Stimulated activated CD4-positive, alpha-beta T cell treated with anti-CD3 and anti-CD28 coated beads, Interleukin-15, amount 100 ng/mL, for 48 hours (primary cell): ENCODE data around the gene MZT2A.
"Not testable (repeated sequence)": the region's sequence is repeated elsewhere in the genome, so short reads cannot be mapped to it uniquely, and the experiment has no call there.

ENCODE experiments used
- DNase-seq, 2 donors: peaks; one replicate each; pipeline ENCODE4 v3.0.0-alpha.2; 2020; ENCODE audit warnings: low read depth in 2 of 2

The MZT2A gene, protein sequence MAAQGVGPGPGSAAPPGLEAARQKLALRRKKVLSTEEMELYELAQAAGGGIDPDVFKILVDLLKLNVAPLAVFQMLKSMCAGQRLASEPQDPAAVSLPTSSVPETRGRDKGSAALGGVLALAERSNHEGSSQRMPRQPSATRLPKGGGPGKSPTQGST

DNA sequence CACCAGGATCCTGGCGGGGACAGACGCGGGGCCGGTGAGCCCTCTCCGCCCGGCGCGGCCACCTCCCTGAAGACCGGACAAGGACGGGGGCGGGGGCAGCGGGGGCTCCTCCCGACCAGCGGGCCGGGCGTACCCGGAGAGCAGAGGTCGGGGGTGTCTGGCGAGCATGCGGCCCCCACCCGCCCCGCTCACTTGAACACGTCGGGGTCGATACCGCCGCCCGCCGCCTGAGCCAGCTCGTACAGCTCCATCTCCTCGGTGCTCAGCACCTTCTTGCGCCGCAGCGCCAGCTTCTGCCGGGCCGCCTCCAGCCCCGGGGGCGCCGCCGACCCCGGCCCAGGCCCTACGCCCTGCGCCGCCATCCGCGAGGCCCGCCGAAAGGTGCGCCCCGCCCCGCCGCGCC lies at the start of gene MZT2A:
TSS of gene MZT2A (minus strand) at position 383 of the 403 bp plus-strand sequence. CDS start at position 362, 21 bp downstream.
- not testable (repeated sequence) for DNase-seq

DNA sequence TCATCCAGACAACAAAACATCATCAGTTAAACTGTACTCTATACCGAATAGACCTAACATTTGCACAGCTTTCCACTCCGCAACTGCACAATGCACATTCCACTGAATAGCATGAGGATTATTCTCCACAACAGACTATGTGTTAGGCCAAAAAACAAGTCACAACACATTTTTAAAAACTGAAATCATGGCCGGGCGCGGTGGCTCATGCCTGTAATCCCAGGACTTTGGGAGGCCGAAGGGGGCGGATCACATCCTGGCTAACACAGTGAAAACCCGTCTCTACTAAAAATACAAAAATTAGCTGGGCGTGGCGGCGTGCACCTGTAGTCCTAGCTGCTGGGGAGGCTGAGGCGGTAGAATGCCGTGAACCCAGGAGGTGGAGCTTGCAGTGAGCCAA lies 46.7 kb upstream of the MZT2A start:
- DNase-seq = not testable (repeated sequence)

- not testable (repeated sequence) for DNase-seq
These were observed 44.6 kb upstream of the MZT2A start for GRCh38 chr2:131536841-131537240.

- DNase-seq = not testable (repeated sequence)
These were observed 44.0 kb upstream of the MZT2A start for GRCh38 chr2:131535951-131536826.

DNA sequence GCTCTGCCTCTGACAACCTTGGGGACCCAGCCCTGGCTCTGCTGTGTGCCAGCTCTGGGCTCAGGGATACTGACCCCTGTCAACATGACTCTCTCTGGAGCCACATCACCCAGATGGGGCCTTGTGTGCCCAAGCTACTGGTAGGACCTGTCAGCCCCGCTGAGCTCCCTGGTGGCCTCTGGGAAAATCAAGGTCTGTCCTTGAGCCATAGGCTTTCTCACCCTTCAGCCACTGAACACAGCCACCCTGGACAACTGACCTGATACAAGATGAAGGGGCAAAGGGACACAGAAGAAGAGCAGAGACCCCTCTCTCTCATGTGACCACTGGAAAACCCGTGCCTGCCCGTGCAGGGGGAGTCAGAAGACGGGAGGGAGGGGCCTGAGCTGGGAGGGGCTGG lies 43.3 kb upstream of the MZT2A start:
- no peak for DNase-seq

GRCh38 chr2:131534965-131535364 lies 42.8 kb upstream of the MZT2A start:
- DNase-seq = not testable (repeated sequence)

DNA sequence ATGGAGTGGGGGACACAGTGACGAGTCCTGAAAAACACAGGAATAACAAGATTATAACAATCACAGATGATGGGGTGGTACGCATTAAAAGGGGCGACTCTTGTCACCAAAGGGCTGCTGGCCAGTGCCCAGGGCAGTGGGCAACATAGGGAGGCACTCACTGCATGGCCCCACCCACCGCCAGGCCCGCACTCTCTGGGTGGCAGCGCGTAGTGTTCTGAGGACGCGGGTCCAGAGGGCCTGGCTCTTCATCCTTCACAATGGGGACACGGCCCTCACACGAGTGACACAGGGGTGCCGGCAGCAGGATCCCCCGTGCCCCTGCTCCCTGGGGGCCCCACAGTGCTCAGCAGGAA lies 42.1 kb upstream of the MZT2A start:
- not testable (repeated sequence) for DNase-seq

GRCh38 chr2:131533609-131534316 lies 41.6 kb upstream of the MZT2A start:
- DNase-seq = not testable (repeated sequence)

DNA sequence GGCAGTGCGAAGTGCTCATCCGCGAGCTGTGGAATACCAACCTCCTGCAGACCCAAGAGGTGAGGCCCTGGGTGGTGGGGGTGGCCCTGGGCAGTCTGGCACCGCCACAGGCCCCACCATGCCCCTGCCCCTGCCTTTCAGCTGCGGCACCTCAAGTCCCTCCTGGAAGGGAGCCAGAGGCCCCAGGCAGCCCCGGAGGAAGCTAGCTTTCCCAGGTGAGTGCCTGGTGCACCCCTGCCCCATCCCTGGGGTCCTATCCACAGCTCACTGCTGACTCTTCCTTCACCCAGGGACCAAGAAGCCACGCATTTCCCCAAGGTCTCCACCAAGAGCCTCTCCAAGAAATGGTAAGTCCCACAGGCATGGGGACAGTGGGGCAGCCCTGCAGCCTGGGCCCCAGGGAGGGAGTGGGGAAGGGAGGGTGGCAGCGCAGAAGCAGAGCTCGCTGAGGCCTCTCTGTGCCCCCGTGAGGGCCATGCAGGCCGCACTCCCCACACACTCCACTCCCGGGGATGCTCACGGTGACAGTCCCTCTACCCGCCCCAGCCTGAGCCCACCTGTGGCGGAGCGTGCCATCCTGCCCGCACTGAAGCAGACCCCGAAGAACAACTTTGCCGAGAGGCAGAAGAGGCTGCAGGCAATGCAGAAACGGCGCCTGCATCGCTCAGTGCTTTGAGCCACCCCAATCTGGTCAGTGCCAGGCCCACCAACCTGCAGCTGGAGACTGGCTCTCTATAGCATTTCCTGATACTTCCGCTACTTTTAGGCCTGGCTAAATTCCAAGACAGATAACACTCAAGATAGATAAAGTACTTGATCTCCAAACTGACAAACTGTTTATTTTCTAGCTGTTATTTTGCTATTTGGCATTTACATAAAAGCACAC lies 40.8 kb upstream of the MZT2A start:
- not testable (repeated sequence) for DNase-seq

- not testable (repeated sequence) for DNase-seq
These were observed 39.5 kb upstream of the MZT2A start for GRCh38 chr2:131531547-131532185.

GRCh38 chr2:131530626-131531344 lies 38.6 kb upstream of the MZT2A start:
- not testable (repeated sequence) for DNase-seq

DNA sequence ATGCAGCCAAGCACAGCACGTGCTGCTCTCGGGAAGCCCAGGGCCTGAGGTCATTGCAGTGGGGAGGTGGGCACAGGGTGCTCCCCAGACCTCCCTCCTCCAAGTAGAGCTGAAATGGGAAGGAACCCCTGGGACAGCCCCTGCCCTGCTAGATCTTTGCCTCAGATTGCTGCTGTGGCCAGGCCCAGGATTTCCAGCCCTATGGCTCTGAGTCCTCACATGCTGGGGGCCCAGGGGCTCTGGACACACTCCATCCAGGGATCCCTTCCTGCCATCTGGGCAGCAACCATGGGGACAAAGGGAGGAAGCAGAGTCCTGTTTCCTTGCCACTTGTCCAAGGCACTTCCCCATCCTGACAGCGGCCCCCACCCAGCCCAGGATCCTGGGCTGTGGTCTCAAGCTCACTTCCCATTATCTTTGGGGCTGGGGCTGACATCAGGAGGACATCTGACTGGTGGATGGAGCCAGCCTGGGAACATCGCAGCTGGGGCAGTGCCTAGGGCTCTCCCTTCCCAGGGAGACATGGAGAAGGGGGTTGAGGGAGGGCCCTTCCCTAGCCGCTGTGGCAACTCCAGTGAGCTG lies 37.8 kb upstream of the MZT2A start:
- not testable (repeated sequence) for DNase-seq

GRCh38 chr2:131528981-131529863 lies 37.0 kb upstream of the MZT2A start:
- DNase-seq = not testable (repeated sequence)

- DNase-seq = peak; percentile 51 to 75
These were observed 35.2 kb upstream of the MZT2A start, which contains the start of gene CCDC74A for GRCh38 chr2:131527131-131528001. TSS of gene CCDC74A (plus strand) at chr2:131527888. CDS start at chr2:131527971, 83 bp downstream.

GRCh38 chr2:131525256-131525655 lies 33.1 kb upstream of the MZT2A start:
- DNase-seq = not testable (repeated sequence)

GRCh38 chr2:131521961-131522781 lies 30.0 kb upstream of the MZT2A start:
- no peak for DNase-seq

DNA sequence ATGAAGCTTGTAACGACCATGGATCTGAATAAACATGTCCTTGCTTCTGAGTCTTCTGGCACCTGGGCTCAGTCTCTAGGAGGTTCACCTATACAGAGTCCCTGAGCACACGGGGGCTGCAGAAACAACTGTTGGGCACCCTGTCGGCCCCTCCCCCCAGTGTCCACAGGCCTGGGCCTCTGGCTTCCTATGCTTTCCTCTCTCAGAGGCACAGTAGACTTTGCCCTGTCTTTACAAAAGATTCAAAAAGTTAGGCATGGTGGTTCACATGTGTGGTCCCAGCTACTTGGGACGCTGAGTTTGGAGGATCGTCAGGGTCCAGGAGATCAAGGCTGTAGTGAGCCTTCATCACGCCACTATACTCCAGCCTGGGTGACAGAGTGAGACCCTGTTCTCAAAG lies 29.3 kb upstream of the MZT2A start:
- DNase-seq = not testable (repeated sequence)
